Measurements from ENCODE around the gene ANKRD63. TPM values are rescaled to one million over a fixed set of nuclear protein-coding genes. Genes with fewer than 3 reads are reported as not detected.

ANKRD63 gene
- total and polyA plus RNA-seq, 2 of the 13 experiments (the other 11 are each of a cell fraction or from before 2014, with no cell fraction given) = not detected

- TF ChIP-seq ZFP91 (CRISPR knock-in tag; IDR thresholded peaks at IDR 0.05; ENCODE audit: borderline replicate concordance) (0 out of 2 replicates have a peak, but pooled peaks have one; percentile 22), ESRRA (CRISPR knock-in tag; IDR thresholded peaks at IDR 0.05; ENCODE audit: low read depth) (peak; percentile 54; the same call in 1 of the 2 replicates), NR2C2 (CRISPR knock-in tag; IDR thresholded peaks at IDR 0.05; ENCODE audit: borderline replicate concordance) (peak; percentile 60), ZNF687 (CRISPR knock-in tag; IDR thresholded peaks at IDR 0.05) (peak; percentile 51), HNF4G (IDR thresholded peaks at IDR 0.05; ENCODE audit: borderline replicate concordance, low read depth, low read length) (peak; percentile 36; the same call in 1 of the 2 replicates), HNF4G (CRISPR knock-in tag; IDR thresholded peaks at IDR 0.05; ENCODE audit: borderline replicate concordance, low read depth) (peak; percentile 41; the same call in 1 of the 2 replicates), RARA (CRISPR knock-in tag; IDR thresholded peaks at IDR 0.05) (0 out of 2 replicates have a peak, but pooled peaks have one; percentile 22), HNF4A (CRISPR knock-in tag; IDR thresholded peaks at IDR 0.05) (peak; percentile 74), PHF21A (CRISPR knock-in tag; IDR thresholded peaks at IDR 0.05) (peak; percentile 53; the same call in 1 of the 2 replicates), ZFP1 (CRISPR knock-in tag; IDR thresholded peaks at IDR 0.05) (no peak), ZNF646 (CRISPR knock-in tag; IDR thresholded peaks at IDR 0.05) (0 out of 2 replicates have a peak, but pooled peaks have one; percentile 23)
Observed at GRCh38 chr15:40271685-40272484, 11.0 kb downstream of the ANKRD63 start (continued).
